Lower leg skin (tissue), 3 donors: ENCODE data around the gene BCAS1.

ENCODE experiments used
- POLR2A ChIP-seq, 2 donors: fragments of 450-650 bp; IDR thresholded peaks; one replicate each; pipeline ENCODE4 v1.6.1; 2016 to 2017; ENCODE audit warnings: antibody characterized with exemption in 2 of 2, mild to moderate bottlenecking in 1 of 2, moderate library complexity in 1 of 2
- TF ChIP-seq, protein P1 (sequence below), 3 donors: fragments of 450-650 bp; IDR thresholded peaks; one replicate each; pipeline ENCODE4 v1.5.1; 2016; ENCODE audit warnings: antibody characterized with exemption in 3 of 3, mild to moderate bottlenecking in 3 of 3, moderate library complexity in 2 of 3

DNA sequence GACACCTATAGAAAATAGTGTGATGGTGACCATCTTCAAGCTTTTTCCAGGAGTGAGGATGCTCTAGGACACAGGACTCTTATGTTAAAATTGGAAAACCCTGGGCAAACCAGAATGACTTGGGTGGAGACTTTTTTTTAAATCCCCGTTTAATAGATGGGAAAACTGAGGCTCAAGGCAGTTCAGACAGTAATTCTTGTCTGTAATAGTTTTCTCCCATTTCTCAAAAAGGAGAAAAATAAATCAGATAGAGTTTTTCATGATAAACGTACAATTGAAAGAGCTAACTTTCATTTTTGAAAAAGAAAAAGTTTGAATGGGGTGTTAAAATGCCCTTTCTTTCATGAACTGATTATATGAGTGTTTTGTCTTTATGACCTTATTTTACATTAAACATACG is 6.8 kb downstream of the BCAS1 start:
- TF ChIP-seq, protein P1, sequence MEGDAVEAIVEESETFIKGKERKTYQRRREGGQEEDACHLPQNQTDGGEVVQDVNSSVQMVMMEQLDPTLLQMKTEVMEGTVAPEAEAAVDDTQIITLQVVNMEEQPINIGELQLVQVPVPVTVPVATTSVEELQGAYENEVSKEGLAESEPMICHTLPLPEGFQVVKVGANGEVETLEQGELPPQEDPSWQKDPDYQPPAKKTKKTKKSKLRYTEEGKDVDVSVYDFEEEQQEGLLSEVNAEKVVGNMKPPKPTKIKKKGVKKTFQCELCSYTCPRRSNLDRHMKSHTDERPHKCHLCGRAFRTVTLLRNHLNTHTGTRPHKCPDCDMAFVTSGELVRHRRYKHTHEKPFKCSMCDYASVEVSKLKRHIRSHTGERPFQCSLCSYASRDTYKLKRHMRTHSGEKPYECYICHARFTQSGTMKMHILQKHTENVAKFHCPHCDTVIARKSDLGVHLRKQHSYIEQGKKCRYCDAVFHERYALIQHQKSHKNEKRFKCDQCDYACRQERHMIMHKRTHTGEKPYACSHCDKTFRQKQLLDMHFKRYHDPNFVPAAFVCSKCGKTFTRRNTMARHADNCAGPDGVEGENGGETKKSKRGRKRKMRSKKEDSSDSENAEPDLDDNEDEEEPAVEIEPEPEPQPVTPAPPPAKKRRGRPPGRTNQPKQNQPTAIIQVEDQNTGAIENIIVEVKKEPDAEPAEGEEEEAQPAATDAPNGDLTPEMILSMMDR (IDR thresholded peaks at IDR 0.05), result no peak
- no peak for TF ChIP-seq POLR2A (IDR thresholded peaks at IDR 0.05)
